Left ventricle myocardium inferior (tissue), 1 donor: ENCODE data around the gene CEP131. TPM values are rescaled to one million over a fixed set of nuclear protein-coding genes. Genes with fewer than 3 reads are reported as not detected.

Source experiments
- DNase-seq: peaks from one replicate; pipeline ENCODE4 v3.0.0-alpha.2; 2020
- H3K27ac ChIP-seq: fragments of 200-600 bp; replicated peaks from 2 replicates; pipeline ENCODE4 v1.8.0; 2021
- H3K27me3 ChIP-seq: fragments of 200-600 bp; 2 replicates; pipeline ENCODE4 v1.8.0; 2021; ENCODE audit warnings: low read depth
- H3K36me3 ChIP-seq: fragments of 200-600 bp; 2 replicates; pipeline ENCODE4 v1.8.0; 2021
- H3K4me1 ChIP-seq: fragments of 200-600 bp; 2 replicates; pipeline ENCODE4 v1.8.0; 2021
- H3K4me3 ChIP-seq: fragments of 200-600 bp; 2 replicates; pipeline ENCODE4 v1.8.0; 2021; ENCODE audit warnings: mild to moderate bottlenecking, moderate library complexity
- H3K9me3 ChIP-seq: fragments of 200-600 bp; replicated peaks from 2 replicates; pipeline ENCODE4 v1.8.0; 2021
- intact Hi-C: fragments of 100-400 bp; cut with micrococcal nuclease; formaldehyde crosslinking; loops from one replicate; pipeline ENCODE4 v1.11.0; 2022
- total RNA-seq: library from RNA; stranded (reverse); fragmentation: NEBNext Ultra II Directional; extraction: Animal tissue kit (Norgen Biotek cat#: 25700); gene quantifications from one replicate; pipeline ENCODE4 v1.2.1, GENCODE V29; 2021
- TF ChIP-seq, protein P1 (sequence below): fragments of 200-600 bp; IDR thresholded peaks from 2 replicates; pipeline ENCODE4 v1.8.0; 2021; ENCODE audit warnings: antibody characterized with exemption, mild to moderate bottlenecking, borderline replicate concordance
- donor health status: DM: no; HTN: yes; CAD: no; lungs with severe emphysema.

The CEP131 gene
- total RNA-seq, 1 donor from 2014 or later: 7.6 TPM

DNA sequence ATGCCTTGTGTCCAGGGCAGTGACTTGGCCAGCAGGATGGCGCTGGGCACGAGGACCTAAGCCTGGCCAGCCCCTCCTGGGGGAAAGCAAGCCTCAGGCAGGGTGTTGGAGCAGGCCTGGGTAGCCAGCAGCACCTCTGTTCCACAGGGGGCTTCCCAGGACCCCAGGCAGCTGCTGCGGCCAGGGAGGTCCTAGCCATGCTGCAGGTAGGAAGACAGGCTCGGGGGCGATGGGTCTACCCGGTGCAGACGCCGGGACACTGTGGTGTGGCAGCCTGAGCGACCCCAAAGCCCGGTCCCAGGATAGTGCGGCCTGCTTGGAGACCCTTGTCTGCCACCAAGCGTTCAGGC, 34.3 kb downstream of the CEP131 start:
- H3K9me3 ChIP-seq: no peaks in the 10 kb centered on the region
- DNase-seq: no peak
- no peaks in the 10 kb centered on the region for H3K4me1 ChIP-seq
- no peak overlapping the region for H3K4me3 ChIP-seq
- H3K27ac ChIP-seq: no peak overlapping the region
- TF ChIP-seq, protein P1, sequence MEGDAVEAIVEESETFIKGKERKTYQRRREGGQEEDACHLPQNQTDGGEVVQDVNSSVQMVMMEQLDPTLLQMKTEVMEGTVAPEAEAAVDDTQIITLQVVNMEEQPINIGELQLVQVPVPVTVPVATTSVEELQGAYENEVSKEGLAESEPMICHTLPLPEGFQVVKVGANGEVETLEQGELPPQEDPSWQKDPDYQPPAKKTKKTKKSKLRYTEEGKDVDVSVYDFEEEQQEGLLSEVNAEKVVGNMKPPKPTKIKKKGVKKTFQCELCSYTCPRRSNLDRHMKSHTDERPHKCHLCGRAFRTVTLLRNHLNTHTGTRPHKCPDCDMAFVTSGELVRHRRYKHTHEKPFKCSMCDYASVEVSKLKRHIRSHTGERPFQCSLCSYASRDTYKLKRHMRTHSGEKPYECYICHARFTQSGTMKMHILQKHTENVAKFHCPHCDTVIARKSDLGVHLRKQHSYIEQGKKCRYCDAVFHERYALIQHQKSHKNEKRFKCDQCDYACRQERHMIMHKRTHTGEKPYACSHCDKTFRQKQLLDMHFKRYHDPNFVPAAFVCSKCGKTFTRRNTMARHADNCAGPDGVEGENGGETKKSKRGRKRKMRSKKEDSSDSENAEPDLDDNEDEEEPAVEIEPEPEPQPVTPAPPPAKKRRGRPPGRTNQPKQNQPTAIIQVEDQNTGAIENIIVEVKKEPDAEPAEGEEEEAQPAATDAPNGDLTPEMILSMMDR: no peak
- peaks cover 10% of the 10 kb centered on the region for H3K27me3 ChIP-seq
- H3K36me3 ChIP-seq: peaks cover 6% of the 10 kb centered on the region
- intact Hi-C loops: no loop called here

DNA sequence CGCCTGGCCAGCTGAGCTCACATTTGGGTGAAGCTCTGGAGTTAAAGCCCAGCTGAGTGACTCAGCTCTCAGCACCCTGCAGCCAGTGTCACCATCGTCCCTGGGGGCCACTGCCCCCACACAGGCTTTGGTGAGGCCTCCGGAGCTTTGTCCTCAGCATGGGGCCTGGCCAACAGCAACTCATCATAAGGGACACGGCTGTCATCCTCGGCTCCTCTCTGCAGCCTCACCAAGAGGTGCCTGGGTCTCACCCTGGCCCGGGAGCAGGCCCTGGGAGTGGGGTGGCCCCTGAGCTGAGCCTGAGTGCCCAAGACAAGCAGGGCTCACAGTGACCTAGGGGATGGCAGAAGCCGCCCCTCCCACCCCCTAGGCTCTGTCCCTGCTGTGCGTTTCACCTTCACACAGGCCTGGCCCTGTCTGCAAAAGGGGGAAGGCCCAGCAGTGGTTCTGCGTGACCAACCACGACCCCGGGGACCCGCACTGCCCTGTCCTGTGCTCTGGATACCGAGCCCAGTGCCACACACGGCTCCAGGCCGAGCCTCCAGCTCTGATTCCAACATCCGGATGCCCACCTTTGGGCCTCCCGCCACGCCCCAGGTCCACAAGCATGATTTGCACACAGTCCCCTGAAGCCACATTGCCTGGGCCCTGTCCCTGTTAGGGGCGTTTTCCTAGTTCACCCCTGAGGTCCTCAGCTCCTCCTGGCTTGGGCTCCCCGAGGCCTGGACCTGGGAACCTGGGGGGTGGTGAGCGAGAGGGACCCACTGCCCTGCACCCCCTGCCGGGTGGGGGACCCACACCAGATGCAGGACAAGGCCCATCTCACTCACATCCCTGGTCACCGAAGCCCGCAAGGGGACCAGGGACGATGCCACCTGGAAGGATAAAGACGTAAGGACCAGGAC, 34.9 kb downstream of the CEP131 start:
- Histone ChIP-seq H3K4me3 (no peak overlapping the region), H3K9me3 (no peaks in the 10 kb centered on the region), H3K4me1 (no peaks in the 10 kb centered on the region), H3K36me3 (peaks cover 6% of the 10 kb centered on the region), H3K27ac (no peak overlapping the region), H3K27me3 (peaks cover 17% of the 10 kb centered on the region)
- intact Hi-C loops: no loop called here
- TF ChIP-seq, protein P1: no peak
- DNase-seq: no peak

DNA sequence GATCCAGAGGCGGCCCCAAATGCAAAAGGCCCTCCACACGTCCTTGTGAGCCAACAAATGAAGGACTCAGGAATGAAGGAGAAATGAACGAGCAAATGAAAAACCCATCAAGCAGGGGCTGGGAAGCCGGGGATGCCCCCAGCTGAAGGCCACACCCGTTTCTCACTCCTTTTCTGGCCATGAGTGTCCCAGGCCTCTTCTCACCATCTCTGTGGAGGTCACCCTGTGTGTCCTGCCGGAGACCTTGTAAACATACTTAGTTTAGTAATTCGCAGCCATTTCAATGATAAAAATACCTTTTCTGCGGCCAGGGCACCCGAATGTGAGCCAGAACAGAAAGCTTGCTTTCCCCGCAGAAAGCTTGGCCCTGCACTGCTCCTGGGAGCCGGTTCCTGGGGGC, 35.6 kb downstream of the CEP131 start:
- Histone ChIP-seq H3K36me3 (peaks cover 6% of the 10 kb centered on the region), H3K9me3 (no peaks in the 10 kb centered on the region), H3K4me1 (no peaks in the 10 kb centered on the region), H3K27me3 (peaks cover 24% of the 10 kb centered on the region), H3K4me3 (no peak overlapping the region), H3K27ac (no peak overlapping the region)
- intact Hi-C loops: no loop called here
- no peak for DNase-seq
- TF ChIP-seq, protein P1: no peak

DNA sequence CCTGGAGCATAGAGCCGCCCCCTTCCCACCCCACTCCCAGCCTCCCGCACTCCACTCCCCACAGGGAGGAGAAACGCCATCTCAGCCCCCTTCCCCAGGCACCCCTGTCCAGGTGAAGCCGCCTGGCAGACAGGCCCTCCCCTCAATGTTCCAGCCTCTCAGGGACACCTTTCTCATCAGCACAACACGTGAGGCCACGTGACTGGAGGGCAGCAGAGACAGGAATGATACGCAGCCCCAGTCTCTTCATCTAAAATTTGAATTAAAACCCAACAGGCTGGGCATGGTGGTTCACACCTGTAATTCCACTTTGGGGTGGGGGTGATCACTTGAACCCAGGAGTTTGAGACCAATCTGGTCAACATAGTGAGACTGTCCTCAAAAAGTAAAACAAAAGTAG, 36.6 kb downstream of the CEP131 start:
- intact Hi-C loops: no loop called here
- peaks cover 6% of the 10 kb centered on the region for H3K36me3 ChIP-seq
- TF ChIP-seq, protein P1: no peak
- H3K4me3 ChIP-seq: no peak overlapping the region
- no peaks in the 10 kb centered on the region for H3K4me1 ChIP-seq
- DNase-seq: no peak
- H3K27ac ChIP-seq: no peak overlapping the region
- no peaks in the 10 kb centered on the region for H3K9me3 ChIP-seq
- H3K27me3 ChIP-seq: peaks cover 29% of the 10 kb centered on the region

DNA sequence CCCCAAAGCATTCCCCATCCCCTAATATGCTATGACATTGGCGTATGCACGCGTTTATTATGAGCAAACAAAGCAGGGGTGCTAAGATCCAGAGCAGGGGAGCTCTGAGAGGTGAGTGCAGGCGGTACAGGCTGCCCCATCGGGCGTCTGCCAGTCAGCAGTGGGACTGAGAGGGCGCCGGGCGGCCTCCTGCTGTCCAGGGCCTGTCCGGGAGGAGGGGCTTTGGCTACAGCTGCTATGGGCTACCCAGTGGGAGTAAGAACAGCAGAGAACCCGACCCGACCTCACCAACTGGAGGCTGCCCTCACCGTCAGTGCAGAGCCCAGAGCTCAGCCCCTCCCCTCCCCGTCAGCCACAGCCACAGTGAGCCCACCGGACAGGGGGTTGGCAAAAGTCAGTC, 38.2 kb downstream of the CEP131 start:
- no peak for DNase-seq
- Histone ChIP-seq H3K36me3 (peaks cover 3% of the 10 kb centered on the region), H3K27ac (no peak overlapping the region), H3K27me3 (peaks cover 29% of the 10 kb centered on the region), H3K4me1 (peaks cover 8% of the 10 kb centered on the region), H3K4me3 (no peak overlapping the region), H3K9me3 (no peaks in the 10 kb centered on the region)
- TF ChIP-seq, protein P1: no peak
- intact Hi-C loops: no loop called here
